GM21360 (cell line): ENCODE results near the gene FRZB.
"Not testable (repeated sequence)": the region's sequence is repeated elsewhere in the genome, so short reads cannot be mapped to it uniquely, and the experiment has no call there.

Source experiments
- ATAC-seq: cut with Tn5 transposase; IDR thresholded peaks from one replicate; pipeline ENCODE4 v1.9.1; 2021; ENCODE audit warnings: mild to moderate bottlenecking, moderate library complexity; ENCODE audit not compliant: unreplicated experiment

Gene FRZB

DNA sequence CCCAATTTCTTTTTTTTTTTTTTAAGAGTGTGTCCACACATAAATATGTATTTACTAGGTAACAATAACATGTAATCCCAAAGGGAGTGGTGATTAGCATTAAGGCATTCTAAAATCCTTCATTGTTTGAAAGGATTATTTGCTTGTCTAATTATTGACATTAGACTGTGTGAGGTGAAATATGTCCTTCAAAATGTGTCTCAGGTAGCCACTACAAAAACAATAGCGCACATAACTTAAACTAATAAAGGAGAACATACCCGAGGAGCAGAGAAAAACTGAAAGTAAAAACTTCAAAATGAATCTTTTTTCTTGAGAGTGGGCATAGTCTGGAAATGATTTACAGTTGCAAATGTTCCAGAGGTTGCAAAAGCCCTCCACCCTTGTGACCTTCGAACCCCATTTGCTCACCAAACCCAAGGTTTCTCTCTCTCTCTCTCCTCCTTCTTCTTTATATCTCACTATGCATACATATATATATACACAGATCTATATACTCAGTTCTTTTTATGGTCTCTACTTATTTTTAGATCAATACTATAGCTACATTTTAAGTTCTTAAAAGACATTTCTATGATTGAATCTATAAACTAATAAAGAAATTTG, 24.4 kb upstream of the FRZB start:
- no peak for ATAC-seq

DNA sequence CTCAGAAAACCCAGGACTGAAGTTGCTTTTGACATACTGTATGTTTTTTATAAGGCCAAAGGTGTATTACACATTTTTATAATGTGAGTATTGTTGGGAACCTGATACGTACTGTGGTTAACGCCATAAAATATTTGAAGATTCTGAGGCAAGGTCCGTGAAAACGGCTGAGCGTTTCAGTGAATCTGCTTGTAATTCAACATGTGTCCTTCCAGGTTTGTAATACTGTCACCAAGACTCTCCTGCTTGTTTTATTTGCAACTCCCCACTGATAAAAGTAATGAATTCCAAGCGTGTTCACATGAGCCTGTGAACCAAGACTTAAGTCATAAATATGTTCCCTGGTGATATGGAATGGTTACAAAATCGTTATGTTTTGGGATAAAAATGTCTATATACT, 23.9 kb upstream of the FRZB start:
- ATAC-seq: no peak

DNA sequence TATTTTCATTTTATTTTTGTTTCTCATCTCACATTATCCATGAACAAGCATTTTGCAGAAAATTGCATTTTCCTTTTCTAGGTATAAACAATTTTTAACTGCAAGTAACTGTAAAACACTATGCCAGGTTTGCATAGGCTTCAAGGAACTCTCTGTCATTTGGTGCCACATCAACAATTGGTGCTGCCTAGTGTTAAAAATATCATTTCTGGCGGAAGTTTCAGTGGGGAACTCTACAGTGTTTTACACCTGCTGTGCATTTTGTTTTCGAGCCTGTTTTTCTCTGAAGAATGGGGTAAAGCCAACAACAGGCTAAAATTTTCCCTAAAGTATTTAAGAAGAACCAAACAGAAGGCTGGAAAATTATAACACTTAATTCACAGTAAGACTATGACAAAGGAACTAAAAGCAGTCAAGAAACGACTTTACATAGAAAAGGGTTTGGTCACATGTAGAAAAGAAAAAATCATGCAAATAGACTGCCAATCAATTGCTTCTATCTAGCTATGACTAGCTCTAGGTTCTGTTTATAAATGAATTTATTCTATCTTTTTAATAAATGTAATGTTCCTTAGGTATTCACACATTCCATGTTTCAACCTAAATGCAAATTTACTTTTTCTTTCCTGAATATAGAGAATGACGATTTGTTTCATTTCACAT, 21.4 kb upstream of the FRZB start:
- peak; percentile 51 for ATAC-seq

GRCh38 chr2:182887093-182887492, 20.7 kb upstream of the FRZB start:
- no peak for ATAC-seq

DNA sequence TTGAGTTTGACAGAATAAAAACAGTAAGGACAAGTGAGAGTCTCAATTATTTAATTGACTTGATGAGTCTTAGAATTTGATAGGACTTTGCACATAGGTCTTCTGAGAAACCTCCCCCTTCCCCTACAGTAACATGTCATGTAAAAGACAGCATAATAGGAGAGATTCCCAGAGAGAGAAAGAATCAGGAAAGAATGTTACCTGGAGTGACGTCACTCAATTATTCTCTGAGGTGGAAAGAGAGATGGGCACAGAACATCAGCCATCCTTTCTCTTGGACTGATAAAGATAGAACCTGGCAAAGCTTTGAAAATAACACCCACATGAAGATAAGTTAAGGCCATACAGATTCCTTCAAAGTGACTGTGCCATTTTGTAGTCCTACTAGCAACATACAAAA, 19.3 kb upstream of the FRZB start:
- ATAC-seq: no peak

DNA sequence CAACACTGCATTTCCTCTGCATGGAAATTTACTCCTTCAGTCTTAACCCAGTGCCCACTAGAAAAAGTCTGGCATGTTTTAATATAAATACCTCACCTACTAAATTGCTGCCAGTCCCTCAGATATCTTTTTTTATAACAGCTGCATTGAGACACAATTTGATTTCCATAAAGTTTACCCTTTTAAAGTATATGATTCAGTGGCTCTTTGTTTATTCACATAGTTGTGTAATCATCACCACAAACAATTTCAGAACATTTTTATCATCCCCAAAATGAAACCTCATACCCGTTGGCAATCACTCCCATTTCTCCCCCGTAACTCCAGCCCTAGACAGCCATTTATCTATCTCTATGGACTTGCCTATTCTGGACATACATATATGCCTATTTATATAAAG, 17.0 kb upstream of the FRZB start:
- ATAC-seq: no peak

DNA sequence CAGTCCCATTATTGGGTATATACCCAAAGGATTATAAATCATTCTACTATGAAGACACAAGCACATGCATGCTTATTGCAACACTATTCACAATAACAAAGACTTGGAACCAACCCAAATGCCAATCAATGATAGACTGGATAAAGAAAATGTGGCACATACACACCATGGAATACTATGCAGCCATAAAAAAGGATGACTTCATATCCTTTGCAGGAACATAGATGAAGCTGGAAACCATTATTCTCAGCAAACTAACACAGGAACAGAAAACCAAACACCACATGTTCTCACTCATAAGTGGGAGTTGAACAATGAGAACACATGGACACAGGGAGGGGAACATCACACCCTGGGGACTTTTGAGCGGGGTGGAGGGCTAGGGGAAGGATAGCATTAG, 13.7 kb upstream of the FRZB start:
- not testable (repeated sequence) for ATAC-seq

- not testable (repeated sequence) for ATAC-seq
These were observed 10.2 kb upstream of the FRZB start for GRCh38 chr2:182876653-182877052.

DNA sequence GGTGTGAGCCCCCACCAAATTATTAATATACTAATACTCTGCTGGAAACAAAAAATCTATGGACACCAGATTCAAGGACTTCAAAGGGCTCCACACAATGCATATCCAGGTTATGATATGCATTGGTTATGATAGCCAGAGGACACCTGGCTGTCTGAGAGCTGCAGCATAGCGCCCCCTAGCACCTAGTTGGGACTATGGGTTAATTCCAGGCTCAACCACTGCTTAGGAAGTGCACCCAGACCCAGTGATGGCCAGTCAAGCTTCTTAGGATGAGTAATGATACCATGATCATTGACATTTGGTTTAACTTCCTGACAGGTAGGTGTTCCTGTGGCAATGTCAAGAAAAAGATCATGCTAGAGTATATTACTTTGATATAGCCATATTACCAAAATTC, 3.8 kb upstream of the FRZB start:
- ATAC-seq: no peak

- no peak for ATAC-seq
These were observed 1.8 kb upstream of the FRZB start for GRCh38 chr2:182868054-182868796.

GRCh38 chr2:182867426-182868053, 1.1 kb upstream of the FRZB start:
- no peak for ATAC-seq

- no peak for ATAC-seq
These were observed 359 bp downstream of the FRZB start for GRCh38 chr2:182866095-182866460.

DNA sequence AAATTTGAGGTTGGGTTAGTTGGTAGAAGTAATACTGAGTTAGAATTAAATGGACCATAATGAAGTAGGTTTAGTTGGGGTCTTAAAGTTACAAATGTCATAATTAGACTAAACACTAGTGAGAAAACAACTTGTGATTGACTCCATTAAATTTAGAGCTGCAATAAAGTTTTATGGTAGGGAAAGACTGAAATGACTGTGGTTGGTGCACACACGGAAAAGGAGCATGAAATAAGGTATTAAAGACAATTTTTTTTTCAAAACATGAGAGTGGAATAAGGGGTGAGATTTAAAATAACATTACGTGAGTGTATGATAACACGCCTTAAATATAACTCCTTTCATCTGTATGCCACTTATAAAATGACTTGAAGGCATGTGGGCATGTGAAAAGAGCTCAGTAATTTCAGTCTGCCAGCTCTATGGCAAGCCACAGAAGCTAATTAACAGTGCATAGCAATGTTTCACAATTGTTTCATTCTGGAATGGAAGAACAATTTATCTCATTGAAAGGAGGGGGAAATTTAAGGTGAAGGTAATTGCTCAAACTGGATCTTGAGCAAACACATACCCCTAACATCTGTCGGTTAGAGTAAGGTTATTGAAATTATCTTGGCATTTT, 1.4 kb downstream of the FRZB start:
- no peak for ATAC-seq

GRCh38 chr2:182863642-182864041, 2.8 kb downstream of the FRZB start:
- no peak for ATAC-seq

DNA sequence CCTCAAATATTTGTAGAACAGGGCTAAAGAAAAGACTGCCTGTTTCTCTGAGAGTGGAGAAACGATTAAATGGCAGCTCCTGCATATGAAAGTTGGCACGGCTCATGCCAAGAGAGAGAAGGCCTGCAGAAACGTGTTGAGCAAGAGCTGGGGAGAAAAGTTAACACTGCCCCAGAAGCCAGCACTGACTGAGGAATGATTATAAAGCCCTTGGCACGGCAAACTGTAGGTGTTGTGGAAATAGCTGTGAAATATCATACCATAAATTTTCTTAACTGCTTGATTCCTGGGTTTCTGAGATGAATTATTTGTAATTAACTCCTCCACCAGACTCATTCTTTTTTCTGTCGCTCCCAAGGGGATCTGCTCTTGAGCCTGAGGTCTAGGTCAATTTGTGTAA, 4.3 kb downstream of the FRZB start:
- no peak for ATAC-seq

DNA sequence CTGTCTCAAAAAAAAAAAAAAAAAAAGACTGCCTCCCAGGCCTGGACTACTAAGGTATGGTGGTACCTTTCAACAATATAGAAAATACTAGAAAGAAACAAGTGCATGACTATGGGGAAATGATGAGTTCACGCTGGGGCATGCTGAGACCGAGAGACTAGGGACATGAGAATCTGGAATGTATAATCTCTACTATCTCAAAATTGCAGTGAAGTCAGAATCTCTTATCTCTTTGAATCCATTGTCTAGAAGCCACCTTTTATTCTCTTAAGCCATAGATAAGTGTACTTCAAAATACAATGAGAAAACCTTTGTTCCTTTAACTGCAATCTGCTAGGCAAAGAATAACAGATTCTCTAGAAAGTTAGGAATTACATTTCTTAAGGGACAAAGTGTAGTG, 5.6 kb downstream of the FRZB start:
- ATAC-seq: no peak

GRCh38 chr2:182858671-182859070, 7.8 kb downstream of the FRZB start:
- no peak for ATAC-seq

DNA sequence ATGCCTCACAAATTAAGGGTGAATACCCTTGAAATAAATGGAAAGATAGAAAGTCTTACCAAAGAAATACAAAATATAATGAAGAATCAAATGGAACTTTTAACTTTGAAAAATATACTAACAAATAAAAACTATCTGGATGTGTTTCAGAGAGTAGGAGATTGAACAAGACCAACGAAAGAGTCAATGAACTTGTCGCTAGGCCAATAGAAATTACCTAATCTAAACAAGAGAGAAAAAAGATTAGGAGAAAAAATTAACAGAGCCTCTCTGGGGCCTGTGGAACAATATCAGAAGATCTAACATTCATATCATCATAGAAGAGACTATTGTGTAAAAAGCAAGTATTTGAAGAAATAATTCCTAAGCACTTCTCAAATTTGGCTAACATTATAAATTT, 11.1 kb downstream of the FRZB start:
- no peak for ATAC-seq

- ATAC-seq: no peak
These were observed 11.9 kb downstream of the FRZB start for GRCh38 chr2:182854375-182855105.

DNA sequence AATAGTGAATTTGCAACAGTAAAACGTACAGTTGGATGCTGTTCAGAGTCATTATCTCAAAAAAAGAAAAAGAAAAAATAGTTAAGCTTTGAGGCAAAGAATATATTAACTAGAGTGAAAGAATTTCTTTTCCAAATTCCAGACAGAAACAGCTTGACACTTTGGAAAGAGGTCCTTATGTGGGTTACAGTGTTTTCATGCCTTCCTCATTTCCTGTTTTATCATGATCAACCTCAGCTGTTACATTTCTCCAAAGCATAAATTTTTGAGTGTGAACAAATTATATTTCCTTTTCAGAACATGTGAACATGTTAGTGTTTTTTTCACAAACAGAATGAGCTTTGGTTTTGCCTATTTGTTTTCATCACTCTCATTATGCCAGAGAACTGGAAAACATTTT, 13.6 kb downstream of the FRZB start:
- ATAC-seq: no peak

DNA sequence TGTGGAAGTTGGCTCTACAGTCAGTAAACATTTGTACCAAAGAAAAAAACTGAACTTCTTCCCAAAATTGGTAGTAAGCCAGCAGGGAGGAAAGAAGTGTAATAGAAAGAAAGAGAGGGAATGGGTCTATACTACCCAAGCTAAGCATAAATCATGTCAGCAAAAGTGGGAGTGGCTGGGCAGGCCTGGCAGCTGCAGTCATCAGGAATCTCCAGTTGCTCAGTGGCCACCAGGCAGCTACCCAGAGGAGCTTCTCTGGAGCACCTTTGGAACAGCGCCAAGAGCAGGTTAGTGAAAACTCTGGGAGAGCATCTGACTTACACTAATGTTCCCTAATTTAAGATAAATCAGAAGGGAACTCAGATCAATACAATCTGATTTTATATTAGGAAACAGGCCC, 14.3 kb downstream of the FRZB start:
- no peak for ATAC-seq
